ENCODE results near the gene TEX13D. TPM values are rescaled to one million over a fixed set of nuclear protein-coding genes. Genes with fewer than 3 reads are reported as not detected.

Gene TEX13D
- total and polyA plus RNA-seq, 4 donors, result 0.04 TPM; not detected in 3

DNA sequence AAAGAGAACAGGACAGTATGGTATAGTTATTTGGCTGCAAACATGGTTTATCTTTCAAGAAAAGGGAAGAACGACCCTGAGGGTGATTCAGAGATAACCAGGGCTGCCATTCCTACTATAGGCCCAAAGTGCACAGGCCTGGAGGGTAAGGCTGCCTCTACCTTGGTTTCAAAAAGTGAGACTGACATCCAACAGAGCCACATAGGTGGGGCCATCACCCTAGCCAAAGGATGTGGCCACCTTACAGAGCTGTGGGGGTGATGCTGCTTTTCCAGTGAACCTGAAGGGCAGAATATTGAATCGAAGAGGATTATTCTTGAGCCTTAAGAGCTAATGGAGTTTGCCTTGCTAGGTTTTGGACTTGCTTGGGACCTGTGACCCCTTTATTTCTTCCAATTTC, 29.6 kb downstream of the TEX13D start:
- DNase-seq, result no peak
- 63 to 86% methylated on average over 2 of the region's 2 CpGs for WGBS, 2 donors

DNA sequence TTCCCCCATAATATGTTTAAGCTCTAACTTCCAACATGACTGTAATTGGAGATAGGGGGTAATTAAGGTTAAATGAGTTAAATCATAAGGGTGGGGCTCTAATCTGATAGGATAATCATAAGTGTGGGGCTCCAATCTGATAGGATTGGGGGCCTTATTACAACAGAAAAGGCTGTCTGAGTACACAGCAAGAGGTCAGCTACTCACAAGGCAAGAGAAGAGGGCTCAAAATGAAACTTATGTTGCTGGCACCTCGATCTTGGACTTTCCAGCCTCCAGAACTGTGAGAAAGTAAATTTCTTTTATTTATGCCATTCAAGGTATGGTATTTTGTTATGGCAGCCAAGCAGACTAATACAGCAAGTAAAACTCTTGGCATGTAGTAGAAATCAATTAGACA, 30.3 kb downstream of the TEX13D start:
- 65 to 92% methylated on average over 1 of the region's 1 CpG for WGBS, 2 donors
- no peak for DNase-seq

More for the DNA sequence above, 29.6 kb downstream of the TEX13D start:
- H3K9ac ChIP-seq (ENCODE audit: insufficient read depth in 1 of 2, low read length in 2 of 2), result no peak overlapping the region
- H3K4me3 ChIP-seq, result no peak overlapping the region
- no peaks in the 10 kb centered on the region for H3K4me1 ChIP-seq (ENCODE audit: control insufficient read depth in 5 of 5, insufficient read depth in 5 of 5, low read length in 5 of 5)
- TF ChIP-seq, protein P1, sequence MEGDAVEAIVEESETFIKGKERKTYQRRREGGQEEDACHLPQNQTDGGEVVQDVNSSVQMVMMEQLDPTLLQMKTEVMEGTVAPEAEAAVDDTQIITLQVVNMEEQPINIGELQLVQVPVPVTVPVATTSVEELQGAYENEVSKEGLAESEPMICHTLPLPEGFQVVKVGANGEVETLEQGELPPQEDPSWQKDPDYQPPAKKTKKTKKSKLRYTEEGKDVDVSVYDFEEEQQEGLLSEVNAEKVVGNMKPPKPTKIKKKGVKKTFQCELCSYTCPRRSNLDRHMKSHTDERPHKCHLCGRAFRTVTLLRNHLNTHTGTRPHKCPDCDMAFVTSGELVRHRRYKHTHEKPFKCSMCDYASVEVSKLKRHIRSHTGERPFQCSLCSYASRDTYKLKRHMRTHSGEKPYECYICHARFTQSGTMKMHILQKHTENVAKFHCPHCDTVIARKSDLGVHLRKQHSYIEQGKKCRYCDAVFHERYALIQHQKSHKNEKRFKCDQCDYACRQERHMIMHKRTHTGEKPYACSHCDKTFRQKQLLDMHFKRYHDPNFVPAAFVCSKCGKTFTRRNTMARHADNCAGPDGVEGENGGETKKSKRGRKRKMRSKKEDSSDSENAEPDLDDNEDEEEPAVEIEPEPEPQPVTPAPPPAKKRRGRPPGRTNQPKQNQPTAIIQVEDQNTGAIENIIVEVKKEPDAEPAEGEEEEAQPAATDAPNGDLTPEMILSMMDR (IDR thresholded peaks at IDR 0.05; ENCODE audit: control extremely low read depth, extremely low read depth), result no peak
- H3K27me3 ChIP-seq (ENCODE audit: control insufficient read depth in 3 of 3, insufficient read depth in 3 of 3, low read length in 2 of 3), result no peaks in the 10 kb centered on the region
- no peaks in the 10 kb centered on the region for H3K36me3 ChIP-seq (ENCODE audit: control insufficient read depth in 4 of 4, insufficient read depth in 4 of 4, low read length in 4 of 4)
- ATAC-seq (ENCODE audit: insufficient read depth, low FRiP score), result no peak
- H3K9me3 ChIP-seq (ENCODE audit: control insufficient read depth in 4 of 4, insufficient read depth in 3 of 4, low read length in 3 of 4), result no peaks in the 10 kb centered on the region
- H3K27ac ChIP-seq (ENCODE audit: low read depth in 1 of 2, low read length in 1 of 2), result no peak overlapping the region

GRCh38 chrX:124369722-124370121, 37.3 kb downstream of the TEX13D start:
- Histone ChIP-seq H3K4me1 (ENCODE audit: control insufficient read depth in 5 of 5, insufficient read depth in 5 of 5, low read length in 5 of 5) (no peaks in the 10 kb centered on the region), H3K36me3 (ENCODE audit: control insufficient read depth in 4 of 4, insufficient read depth in 4 of 4, low read length in 4 of 4) (no peaks in the 10 kb centered on the region), H3K9ac (ENCODE audit: insufficient read depth in 1 of 2, low read length in 2 of 2) (no peak overlapping the region), H3K27me3 (ENCODE audit: control insufficient read depth in 3 of 3, insufficient read depth in 3 of 3, low read length in 2 of 3) (no peaks in the 10 kb centered on the region), H3K9me3 (ENCODE audit: control insufficient read depth in 4 of 4, insufficient read depth in 3 of 4, low read length in 3 of 4) (no peaks in the 10 kb centered on the region), H3K27ac (ENCODE audit: low read depth in 1 of 2, low read length in 1 of 2) (no peak overlapping the region), H3K4me3 (no peak overlapping the region)
- TF ChIP-seq, protein P1 (IDR thresholded peaks at IDR 0.05; ENCODE audit: control extremely low read depth, extremely low read depth), result no peak
- no peak for DNase-seq
- ATAC-seq (ENCODE audit: insufficient read depth, low FRiP score), result no peak

More for the DNA sequence above, 30.3 kb downstream of the TEX13D start:
- Histone ChIP-seq H3K4me3 (no peak overlapping the region), H3K27me3 (ENCODE audit: control insufficient read depth in 3 of 3, insufficient read depth in 3 of 3, low read length in 2 of 3) (no peaks in the 10 kb centered on the region), H3K9ac (ENCODE audit: insufficient read depth in 1 of 2, low read length in 2 of 2) (no peak overlapping the region), H3K9me3 (ENCODE audit: control insufficient read depth in 4 of 4, insufficient read depth in 3 of 4, low read length in 3 of 4) (no peaks in the 10 kb centered on the region), H3K27ac (ENCODE audit: low read depth in 1 of 2, low read length in 1 of 2) (no peak overlapping the region), H3K4me1 (ENCODE audit: control insufficient read depth in 5 of 5, insufficient read depth in 5 of 5, low read length in 5 of 5) (no peaks in the 10 kb centered on the region), H3K36me3 (ENCODE audit: control insufficient read depth in 4 of 4, insufficient read depth in 4 of 4, low read length in 4 of 4) (no peaks in the 10 kb centered on the region)
- no peak for ATAC-seq (ENCODE audit: insufficient read depth, low FRiP score)
- TF ChIP-seq, protein P1 (IDR thresholded peaks at IDR 0.05; ENCODE audit: control extremely low read depth, extremely low read depth), result no peak

GRCh38 chrX:124373348-124373747, 40.9 kb downstream of the TEX13D start:
- Histone ChIP-seq H3K9ac (ENCODE audit: insufficient read depth in 1 of 2, low read length in 2 of 2) (no peak overlapping the region), H3K4me1 (ENCODE audit: control insufficient read depth in 5 of 5, insufficient read depth in 5 of 5, low read length in 5 of 5) (no peaks in the 10 kb centered on the region), H3K27ac (ENCODE audit: low read depth in 1 of 2, low read length in 1 of 2) (no peak overlapping the region), H3K36me3 (ENCODE audit: control insufficient read depth in 4 of 4, insufficient read depth in 4 of 4, low read length in 4 of 4) (no peaks in the 10 kb centered on the region), H3K9me3 (ENCODE audit: control insufficient read depth in 4 of 4, insufficient read depth in 3 of 4, low read length in 3 of 4) (no peaks in the 10 kb centered on the region), H3K4me3 (no peak overlapping the region), H3K27me3 (ENCODE audit: control insufficient read depth in 3 of 3, insufficient read depth in 3 of 3, low read length in 2 of 3) (no peaks in the 10 kb centered on the region)
- TF ChIP-seq, protein P1 (IDR thresholded peaks at IDR 0.05; ENCODE audit: control extremely low read depth, extremely low read depth), result no peak
- DNase-seq (no peak), ATAC-seq (ENCODE audit: insufficient read depth, low FRiP score) (no peak)
- 55 to 57% methylated on average over 1 of the region's 1 CpG for WGBS, 2 donors

Measured in lung (tissue), 12 donors.